Measurements from ENCODE around the gene ARMC5. TPM values are rescaled to one million over a fixed set of nuclear protein-coding genes. Genes with fewer than 3 reads are reported as not detected.
"Not testable (repeated sequence)": the region's sequence is repeated elsewhere in the genome, so short reads cannot be mapped to it uniquely, and the experiment has no call there.

ARMC5 gene
- total RNA-seq, 1 experiment from 2014 or later, result 8.8 TPM

DNA sequence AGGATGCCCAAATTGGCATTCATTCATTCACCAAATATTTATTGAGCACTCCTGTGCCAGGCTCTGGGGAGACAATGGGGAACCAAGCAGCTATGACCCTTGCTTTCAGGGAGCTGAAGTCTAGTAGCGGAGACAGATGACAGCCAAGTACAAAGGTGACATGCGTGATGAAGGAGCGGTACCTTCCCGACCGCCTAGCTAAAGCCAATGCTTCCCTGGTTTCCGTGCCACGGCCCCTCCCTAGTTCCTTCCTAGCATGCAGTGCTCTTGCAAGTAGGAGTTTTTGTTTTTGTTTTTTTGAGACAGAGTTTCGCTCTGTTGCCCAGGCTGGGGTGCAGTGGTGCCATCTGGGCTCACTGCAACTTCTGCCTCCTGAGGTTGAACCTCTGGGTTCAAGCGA, 20.4 kb downstream of the ARMC5 start:
- DNase-seq (ENCODE audit: low spot score), result no peak
- POLR2A ChIA-PET (ENCODE audit: low non-redundant PET), result no interaction called here
- Histone ChIP-seq H3K27ac (ENCODE audit: low read depth, low read length, poor library complexity, severe bottlenecking) (no peak overlapping the region), H3K9me3 (ENCODE audit: low read depth, low read length, poor library complexity, severe bottlenecking) (no peaks in the 10 kb centered on the region), H3K36me3 (ENCODE audit: insufficient read depth, low read length, poor library complexity, severe bottlenecking) (no peaks in the 10 kb centered on the region), H3K4me1 (ENCODE audit: insufficient read depth, low read length, poor library complexity, severe bottlenecking) (no peaks in the 10 kb centered on the region), H3K4me3 (ENCODE audit: low read depth, low read length, poor library complexity, severe bottlenecking) (no peak overlapping the region), H3K27me3 (replicated peaks; ENCODE audit: insufficient read depth, low read depth, low read length, poor library complexity) (peaks cover 3% of the 10 kb centered on the region)
- TF ChIP-seq EZH2 (IDR thresholded peaks at IDR 0.05; ENCODE audit: borderline replicate concordance, low read depth, low read length, poor library complexity, severe bottlenecking), result no peak
- CTCF ChIA-PET, result interaction anchor here (0.6 kb wide), 1 partner anchor 34 kb away, joined by 6 read pairs; no protein-coding TSS in a partner anchor
- intact Hi-C loops (cut with micrococcal nuclease; ENCODE audit: unreplicated experiment), result no loop called here
- BruUV-seq (replicated peaks), result no TSS peak

DNA sequence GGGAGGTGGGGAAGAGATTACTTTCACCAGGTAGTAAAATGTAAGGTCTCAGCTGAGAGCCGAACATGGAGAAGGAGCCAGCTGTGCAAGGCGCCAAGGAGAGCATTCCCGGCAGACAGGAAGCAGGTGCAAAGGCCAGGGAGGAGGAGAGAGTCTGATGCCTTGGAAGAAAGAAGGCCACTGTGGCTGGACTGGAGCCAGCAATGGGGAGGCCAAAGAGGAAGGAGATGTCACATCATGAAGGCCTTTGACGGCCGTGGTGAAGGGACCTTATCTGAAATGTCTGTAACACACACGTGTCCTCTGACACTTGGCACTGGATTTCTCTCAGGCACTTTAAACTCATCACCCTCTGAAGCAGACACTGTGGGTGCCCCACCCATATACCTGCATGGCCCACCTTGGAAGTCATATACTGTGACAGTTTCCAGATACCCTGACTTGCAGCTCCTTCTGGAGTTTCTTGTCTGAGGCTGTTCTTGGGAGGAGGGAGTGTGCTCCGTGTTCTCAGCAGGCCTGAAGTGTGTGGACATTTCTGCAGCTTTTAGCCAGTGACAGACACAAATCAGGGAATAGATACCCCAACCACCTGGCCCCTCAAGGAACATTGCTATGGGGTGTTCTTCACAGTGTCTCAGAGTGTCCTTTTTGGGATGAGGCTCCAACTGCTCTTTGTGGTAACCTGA, 21.7 kb downstream of the ARMC5 start:
- TF ChIP-seq EZH2 (IDR thresholded peaks at IDR 0.05; ENCODE audit: borderline replicate concordance, low read depth, low read length, poor library complexity, severe bottlenecking), result no peak
- no peak for TF ChIP-seq CTCF (conservative IDR thresholded peaks at IDR 0.05; ENCODE audit: low read depth, low read length)
- intact Hi-C loops (cut with micrococcal nuclease; ENCODE audit: unreplicated experiment), result no loop called here
- no TSS peak for BruUV-seq (replicated peaks)
- H3K4me1 ChIP-seq (ENCODE audit: insufficient read depth, low read length, poor library complexity, severe bottlenecking), result no peaks in the 10 kb centered on the region
- DNase-seq (ENCODE audit: low spot score), result no peak
- no peak overlapping the region for H3K4me3 ChIP-seq (ENCODE audit: low read depth, low read length, poor library complexity, severe bottlenecking)
- CTCF ChIA-PET, result no interaction called here
- H3K36me3 ChIP-seq (ENCODE audit: insufficient read depth, low read length, poor library complexity, severe bottlenecking), result no peaks in the 10 kb centered on the region
- H3K27ac ChIP-seq (ENCODE audit: low read depth, low read length, poor library complexity, severe bottlenecking), result no peak overlapping the region
- peaks cover 3% of the 10 kb centered on the region for H3K27me3 ChIP-seq (replicated peaks; ENCODE audit: insufficient read depth, low read depth, low read length, poor library complexity)
- no peaks in the 10 kb centered on the region for H3K9me3 ChIP-seq (ENCODE audit: low read depth, low read length, poor library complexity, severe bottlenecking)
- POLR2A ChIA-PET (ENCODE audit: low non-redundant PET), result no interaction called here

- Histone ChIP-seq H3K27me3 (replicated peaks; ENCODE audit: insufficient read depth, low read depth, low read length, poor library complexity) (peaks cover 3% of the 10 kb centered on the region), H3K27ac (ENCODE audit: low read depth, low read length, poor library complexity, severe bottlenecking) (no peak within 1 kb of the TSS), H3K4me1 (ENCODE audit: insufficient read depth, low read length, poor library complexity, severe bottlenecking) (peaks cover 5% of the 10 kb centered on the region), H3K9me3 (ENCODE audit: low read depth, low read length, poor library complexity, severe bottlenecking) (no peaks in the 10 kb centered on the region), H3K36me3 (ENCODE audit: insufficient read depth, low read length, poor library complexity, severe bottlenecking) (no peaks in the 10 kb centered on the region), H3K4me3 (ENCODE audit: low read depth, low read length, poor library complexity, severe bottlenecking) (no peak within 1 kb of the TSS)
- ChIA-PET CTCF (no interaction called here), POLR2A (ENCODE audit: low non-redundant PET) (no interaction called here)
- TF ChIP-seq CTCF (conservative IDR thresholded peaks at IDR 0.05; ENCODE audit: low read depth, low read length), result no peak
- no peak for TF ChIP-seq EZH2 (IDR thresholded peaks at IDR 0.05; ENCODE audit: borderline replicate concordance, low read depth, low read length, poor library complexity, severe bottlenecking)
- no TSS peak for BruUV-seq (replicated peaks)
- no peak for DNase-seq (ENCODE audit: low spot score)
- intact Hi-C loops (cut with micrococcal nuclease; ENCODE audit: unreplicated experiment), result no loop called here
Measured at GRCh38 chr16:31483081-31483480, 23.8 kb downstream of the ARMC5 start, which contains the start of gene SLC5A2. SLC5A2 (plus strand) TSS chr16:31483123; CDS start chr16:31483137, 14 bp downstream.

GRCh38 chr16:31484048-31484447, 24.7 kb downstream of the ARMC5 start:
- H3K36me3 ChIP-seq (ENCODE audit: insufficient read depth, low read length, poor library complexity, severe bottlenecking); POLR2A ChIA-PET (ENCODE audit: low non-redundant PET); BruUV-seq (replicated peaks); H3K27me3 ChIP-seq (replicated peaks; ENCODE audit: insufficient read depth, low read depth, low read length, poor library complexity); H3K27ac ChIP-seq (ENCODE audit: low read depth, low read length, poor library complexity, severe bottlenecking); DNase-seq (ENCODE audit: low spot score); H3K4me3 ChIP-seq (ENCODE audit: low read depth, low read length, poor library complexity, severe bottlenecking); H3K9me3 ChIP-seq (ENCODE audit: low read depth, low read length, poor library complexity, severe bottlenecking); intact Hi-C loops (cut with micrococcal nuclease; ENCODE audit: unreplicated experiment): not testable (repeated sequence)
- CTCF ChIA-PET, result interaction anchor here (0.7 kb wide), 1 partner anchor 214 kb away, joined by 3 read pairs; no protein-coding TSS in a partner anchor
- H3K4me1 ChIP-seq (ENCODE audit: insufficient read depth, low read length, poor library complexity, severe bottlenecking), result peaks cover 12% of the 10 kb centered on the region

Measured in A673 (cell line).